AG08396 (cell line): ENCODE data around the gene ROBO1.
A peak's percentile ranks its signal among the peaks of the same experiment; 100 is the strongest.
"Not testable (repeated sequence)": the region's sequence is repeated elsewhere in the genome, so short reads cannot be mapped to it uniquely, and the experiment has no call there.

ENCODE experiments used
- DNase-seq: peaks from one replicate; pipeline ENCODE4 v3.0.0; 2012; ENCODE audit warnings: low spot score, mixed read lengths

The ROBO1 gene

DNA sequence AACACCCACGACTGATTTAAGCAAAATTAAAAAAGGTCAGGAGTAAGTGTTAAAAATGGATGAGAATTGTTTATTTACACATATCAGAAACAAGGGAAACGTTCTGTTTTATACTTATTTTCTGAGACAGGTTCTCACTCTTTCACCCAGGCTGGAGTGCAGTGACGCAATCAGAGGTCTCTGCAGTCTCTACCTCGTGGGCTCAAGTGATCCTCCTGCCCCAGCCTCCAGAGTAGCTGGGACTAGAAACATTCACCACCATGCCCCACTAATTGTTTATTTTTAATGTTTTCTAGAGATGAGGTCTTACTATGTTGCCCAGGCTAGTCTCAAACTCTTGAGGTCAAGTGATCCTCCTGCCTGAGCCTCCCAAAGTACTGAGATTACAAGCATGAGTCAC lies 1080.3 kb downstream of the ROBO1 start:
- DNase-seq = no peak

DNA sequence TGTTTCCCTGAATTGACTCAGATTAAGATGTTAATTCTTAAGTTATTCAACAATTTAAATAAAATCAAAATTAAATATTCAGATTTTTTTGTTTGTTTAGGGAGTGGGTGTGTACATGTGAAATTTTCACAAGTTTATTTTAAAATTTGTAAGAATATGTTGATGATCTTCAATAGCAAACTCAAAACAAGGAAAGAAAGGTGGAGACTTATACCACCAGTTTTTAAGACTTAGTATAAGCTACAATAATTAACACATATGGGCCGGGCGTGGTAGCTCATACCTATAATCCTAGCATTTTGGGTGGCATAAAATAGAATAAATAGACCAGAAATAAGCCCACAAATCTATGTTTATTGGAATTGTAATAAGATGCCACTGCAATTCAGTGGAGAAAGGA lies 1084.5 kb downstream of the ROBO1 start:
- DNase-seq = no peak

DNA sequence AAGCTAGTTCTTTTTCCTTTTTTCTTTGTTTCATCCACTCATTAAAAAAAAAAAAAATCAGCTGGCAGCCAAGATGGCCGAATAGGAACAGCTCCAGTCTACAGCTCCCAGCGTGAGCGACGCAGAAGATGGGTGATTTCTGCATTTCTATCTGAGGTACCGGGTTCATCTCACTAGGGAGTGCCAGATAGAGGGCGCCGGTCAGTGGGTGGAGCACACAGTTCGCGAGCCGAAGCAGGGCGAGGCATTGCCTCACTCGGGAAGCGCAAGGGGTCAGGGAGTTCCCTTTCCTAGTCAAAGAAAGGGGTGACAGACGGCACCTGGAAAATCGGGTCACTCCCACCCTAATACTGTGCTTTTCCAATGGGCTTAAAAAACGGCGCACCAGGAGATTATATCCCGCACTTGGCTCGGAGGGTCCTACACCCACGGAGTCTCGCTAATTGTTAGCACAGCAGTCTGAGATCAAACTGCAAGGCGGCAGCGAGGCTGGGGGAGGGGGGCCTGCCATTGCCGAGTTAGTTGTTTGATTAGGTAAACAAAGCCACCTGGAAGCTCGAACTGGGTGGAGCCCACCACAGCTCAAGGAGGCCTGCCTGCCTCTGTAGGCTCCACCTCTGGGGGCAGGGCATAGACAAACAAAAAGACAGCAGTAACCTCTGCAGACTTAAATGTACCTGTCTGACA lies 1092.5 kb downstream of the ROBO1 start:
- not testable (repeated sequence) for DNase-seq

DNA sequence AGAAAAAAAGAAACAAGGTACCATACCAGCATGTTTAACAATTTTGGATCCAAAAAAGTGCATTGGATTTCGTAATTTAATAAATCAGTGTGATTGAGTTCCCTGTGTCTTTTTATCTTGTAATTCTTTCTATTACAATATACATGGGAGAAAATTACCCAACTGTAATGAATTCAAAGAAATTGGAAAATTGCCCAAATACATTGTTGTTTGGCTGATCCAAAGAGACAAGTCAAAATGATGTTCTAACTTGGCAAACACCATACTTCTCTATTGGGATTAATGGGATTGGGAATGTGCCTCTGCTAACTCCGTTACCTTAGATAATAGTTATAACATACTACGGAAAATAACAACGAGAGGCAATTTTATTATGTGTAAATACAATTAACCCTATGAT lies 1097.1 kb downstream of the ROBO1 start:
- DNase-seq = no peak

DNA sequence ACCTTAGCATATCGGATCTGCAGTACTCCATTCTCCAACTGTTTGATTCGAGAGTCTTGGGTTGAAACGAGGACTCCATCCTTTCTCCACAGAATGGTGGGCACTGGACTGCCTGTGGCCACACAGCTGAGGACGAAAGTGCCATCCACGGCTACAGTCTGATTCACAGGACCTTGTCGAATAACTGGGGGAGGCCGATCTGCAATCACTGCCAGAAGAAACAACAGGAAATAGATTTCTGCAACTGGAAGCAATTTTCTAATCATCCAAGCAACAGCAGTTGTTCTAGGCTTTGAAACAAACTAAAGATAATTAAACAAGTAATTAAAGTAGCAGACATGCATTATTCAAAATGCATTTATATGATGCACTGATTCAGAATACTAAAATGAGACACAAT lies 1097.7 kb downstream of the ROBO1 start:
- DNase-seq = no peak

DNA sequence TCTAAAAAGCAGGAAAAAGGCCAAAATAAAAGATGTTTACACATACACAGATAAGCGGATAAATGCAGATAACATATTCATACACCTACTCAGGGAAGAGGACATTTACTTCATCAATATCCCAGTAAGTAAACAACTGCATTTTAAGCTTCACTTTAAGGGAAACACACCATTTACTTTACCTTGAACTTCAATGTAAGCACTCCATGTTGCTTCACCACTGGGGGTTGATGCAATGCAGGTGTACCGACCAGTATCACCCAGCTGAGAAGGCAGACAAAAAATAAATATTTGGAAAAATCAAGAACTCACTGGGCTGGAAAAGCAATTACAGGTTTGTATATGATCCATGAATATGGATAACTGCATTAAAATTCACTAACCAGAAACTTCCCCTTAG lies 1099.5 kb downstream of the ROBO1 start:
- no peak for DNase-seq

DNA sequence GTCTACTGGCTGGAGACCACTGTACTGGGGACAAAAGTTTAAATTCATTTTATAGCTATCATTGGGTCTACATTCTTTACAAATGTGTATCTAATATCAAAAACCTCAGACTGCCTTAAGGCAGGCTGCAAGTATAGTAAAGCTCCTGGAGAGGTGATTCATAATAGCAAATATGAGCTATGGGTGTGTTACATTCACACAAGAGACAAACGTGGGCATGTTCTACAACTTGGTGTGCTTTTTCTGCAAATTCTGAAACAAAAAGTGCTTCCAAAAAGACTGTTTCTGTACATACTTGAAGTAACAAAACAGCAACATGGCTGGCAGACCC lies 1101.4 kb downstream of the ROBO1 start:
- DNase-seq = peak; percentile 17

DNA sequence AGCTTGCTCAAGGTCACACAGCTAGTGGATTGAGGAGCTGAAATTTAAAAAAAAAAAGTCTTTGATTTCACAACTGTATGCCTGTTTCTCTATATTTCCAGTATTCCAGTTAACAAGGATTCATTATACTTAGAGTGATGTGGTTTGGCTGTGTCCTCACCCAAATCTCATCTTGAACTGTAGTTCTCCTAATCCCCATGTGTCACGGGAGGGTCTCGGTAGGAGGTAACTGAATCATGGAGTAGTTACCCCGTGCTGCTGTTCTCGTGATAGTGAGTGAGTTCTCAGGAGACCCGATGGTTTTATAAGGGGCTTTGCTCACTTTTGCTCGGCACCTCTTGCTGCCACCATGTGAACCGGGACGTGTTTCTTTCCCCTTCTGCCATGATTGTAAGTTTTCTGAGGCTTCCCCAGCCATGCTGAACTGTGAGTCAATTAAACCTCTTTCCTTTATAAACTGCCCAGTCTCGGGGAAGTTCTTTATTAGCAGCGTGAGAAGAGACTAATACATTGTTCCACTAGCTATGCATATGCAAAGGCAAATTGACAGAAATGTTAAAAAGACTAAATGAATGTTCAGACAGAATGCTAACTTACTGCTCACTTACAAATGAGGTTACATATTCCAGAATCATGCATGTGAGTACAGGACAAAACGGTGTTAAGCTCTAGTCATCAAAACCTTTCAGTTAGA lies 1101.9 kb downstream of the ROBO1 start:
- DNase-seq = no peak

DNA sequence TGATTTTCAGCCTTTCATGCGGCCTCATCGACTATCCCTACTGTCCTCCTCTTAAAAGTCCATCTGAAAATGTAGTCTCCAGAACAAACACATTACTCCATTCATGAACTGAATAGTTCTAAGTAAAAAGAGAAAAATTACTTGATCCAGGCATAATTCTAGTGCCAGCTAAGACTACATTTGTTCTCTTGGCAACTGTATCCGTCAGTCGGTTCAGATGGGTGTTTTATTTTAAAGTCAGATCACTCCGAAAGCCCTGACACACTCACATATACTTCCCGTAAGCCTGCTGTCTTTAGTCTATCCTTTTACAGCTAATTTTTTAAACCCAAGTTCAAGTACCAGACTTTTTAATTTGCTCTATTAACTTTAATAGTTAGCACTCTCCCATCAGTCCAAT lies 1102.7 kb downstream of the ROBO1 start:
- no peak for DNase-seq

DNA sequence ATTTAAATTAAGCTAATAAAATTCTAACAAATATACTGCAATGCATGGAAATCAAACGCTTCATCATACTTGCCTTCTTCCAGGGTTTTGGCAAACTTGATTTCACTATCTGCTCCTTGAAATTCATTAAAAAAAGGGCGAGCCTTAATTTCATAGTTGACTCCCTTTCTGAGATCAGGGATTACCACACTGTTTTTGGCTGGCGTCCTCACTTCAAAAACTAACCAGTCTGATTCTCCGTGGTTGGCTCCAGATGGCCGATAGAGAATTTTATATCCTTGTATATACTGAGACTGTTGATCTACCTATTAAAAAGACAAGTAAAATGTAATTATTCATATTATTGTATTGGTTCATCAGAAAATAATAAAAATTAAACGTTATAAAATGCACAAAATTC lies 1106.8 kb downstream of the ROBO1 start:
- no peak for DNase-seq

DNA sequence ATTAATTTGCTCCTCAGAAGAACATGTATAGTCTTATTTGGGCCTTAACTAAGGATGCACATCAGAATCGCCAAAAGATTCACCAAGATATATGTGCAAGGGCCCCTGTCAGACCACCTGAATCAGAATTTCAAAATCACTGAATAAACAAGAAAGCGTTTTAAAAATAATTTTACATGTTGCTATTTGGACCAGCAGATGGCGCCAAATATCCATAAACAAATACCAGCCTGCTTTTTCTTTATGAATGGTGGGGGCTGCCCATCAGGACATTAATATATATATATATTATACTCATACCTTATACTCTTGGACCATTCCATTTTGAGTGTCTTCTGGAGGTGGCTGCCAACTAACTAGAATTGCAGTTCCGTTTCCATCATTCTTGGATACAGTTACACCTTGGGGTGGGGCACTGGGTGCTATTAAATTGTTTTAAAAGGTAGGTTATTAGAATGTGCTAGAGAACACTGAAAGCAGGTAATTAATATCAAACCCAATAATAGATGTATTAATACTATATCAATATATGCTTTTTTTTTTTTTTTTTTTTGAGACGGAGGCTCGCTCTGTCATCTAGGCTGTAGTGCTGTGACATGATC lies 1108.3 kb downstream of the ROBO1 start:
- no peak for DNase-seq

DNA sequence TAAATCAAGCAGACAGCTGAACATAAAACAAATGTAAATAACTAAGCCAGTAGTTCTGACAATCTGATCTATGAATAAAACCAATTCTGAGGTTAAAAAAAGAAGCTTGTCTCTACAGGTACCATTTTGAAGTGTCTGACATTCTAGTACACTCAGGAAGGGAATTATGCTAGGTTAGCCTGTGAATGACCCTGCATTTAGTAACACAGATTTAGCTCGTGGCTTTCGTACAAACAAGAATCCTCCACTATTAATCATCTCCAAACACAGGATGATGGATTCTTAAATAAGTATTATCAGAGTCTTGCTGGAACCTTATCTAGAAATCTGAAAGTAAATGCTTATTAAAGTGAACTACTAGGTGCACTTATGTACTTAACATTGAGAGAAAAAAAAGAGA lies 1120.1 kb downstream of the ROBO1 start:
- peak; percentile 5 for DNase-seq

DNA sequence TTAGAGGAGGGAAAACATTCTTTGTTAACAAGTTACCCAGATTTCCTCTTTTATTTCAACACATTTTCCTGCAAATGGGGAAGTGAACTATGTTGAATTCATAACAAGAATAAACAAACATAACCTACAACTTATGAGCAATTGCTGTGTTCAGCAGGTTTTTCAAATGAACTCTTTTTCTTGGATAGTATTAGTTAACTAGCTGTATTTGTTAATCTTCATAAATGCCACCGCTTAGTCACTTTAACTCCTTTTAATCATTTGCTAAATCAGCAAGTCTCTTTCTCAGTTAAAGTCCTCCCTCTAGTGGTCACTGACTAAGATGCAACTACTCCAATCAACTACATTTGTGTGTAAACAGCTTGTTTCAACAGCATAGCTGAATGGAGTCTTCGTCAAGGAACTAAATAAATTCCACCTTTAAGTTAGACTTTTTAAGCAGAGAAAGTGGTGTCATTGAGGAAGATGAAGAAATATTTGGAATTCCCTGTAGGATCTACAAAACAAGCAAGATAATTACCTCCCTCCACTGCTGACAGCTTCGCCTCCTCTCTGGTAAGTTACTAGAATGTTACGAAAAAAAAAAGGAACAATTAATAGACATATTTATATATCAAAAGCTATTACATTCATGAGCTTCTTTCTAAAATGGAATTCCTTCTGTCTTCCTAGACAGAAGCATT lies 1122.0 kb downstream of the ROBO1 start:
- peak; percentile 41 for DNase-seq

DNA sequence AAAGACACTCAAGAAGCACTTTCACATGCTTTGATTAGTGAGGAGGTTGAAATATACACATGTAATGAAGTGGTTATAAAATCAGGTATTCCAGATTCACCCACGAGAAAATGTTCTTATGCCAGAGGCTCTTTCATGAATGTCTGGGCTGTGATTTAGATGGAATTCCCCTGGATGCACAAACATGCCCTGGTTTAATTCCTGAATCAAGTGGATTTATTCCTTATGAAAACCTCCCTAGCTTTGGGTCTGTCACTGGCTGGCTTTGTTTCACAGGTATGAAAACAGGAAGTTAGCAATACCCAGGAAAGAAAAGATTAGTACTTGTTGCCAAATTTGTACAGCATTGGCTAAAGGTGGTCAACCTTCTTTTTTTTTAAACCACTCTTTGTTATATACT lies 1123.0 kb downstream of the ROBO1 start:
- DNase-seq = no peak

DNA sequence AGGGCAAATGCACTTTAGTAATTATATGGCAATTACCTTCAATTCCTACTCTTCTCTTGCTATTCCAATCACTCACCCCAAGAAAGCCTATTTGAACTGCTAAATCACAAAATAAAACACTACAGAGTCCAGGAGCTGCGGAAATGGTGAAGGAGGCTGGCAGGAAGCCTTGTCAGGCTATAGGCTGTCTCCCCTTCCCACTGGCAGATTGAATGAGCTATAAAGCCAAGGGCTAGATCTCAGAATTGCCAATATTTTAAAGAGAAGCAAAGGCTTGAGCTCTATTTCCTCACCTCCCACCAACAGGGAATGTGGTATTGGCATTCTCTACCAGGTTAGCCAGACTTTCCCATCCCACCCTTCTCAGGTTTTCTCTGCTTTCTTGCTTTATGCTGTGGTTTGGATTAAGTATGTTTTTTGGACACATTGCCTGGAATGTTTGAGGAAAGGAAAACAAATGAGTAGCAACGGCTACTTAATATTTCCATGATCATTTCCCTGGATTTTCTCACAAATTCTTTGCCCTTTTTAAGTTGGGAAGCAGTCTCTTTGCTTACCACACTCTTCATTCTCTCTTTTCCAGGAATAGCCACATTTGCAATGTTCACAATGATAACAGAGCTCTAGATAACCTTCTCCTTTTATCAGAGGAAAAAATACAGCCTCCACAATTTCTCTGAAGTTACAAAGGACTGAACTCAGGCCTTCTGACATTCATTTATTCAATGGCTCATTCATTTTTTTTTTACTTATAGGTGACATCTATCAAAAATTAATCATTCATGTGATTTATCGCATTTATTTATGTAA lies 1125.4 kb downstream of the ROBO1 start:
- no peak for DNase-seq

DNA sequence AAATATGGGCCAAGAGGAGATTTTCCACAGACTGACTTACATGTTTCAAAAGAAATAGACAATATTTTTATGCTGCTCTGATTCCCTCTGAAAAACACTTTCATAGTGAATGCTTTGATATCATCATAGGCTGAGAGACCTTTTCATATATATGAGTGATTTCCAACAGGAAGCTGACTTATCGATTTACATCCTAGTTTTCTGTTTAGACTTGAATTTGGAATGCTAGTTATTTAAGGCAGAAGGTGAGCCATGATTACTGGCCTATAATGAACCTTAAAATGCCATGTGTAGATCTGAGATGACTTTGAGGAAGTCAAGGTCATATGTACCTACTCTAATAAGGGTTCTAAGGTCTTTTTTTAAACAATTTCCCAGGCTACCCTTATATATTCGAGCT lies 1126.1 kb downstream of the ROBO1 start:
- no peak for DNase-seq

DNA sequence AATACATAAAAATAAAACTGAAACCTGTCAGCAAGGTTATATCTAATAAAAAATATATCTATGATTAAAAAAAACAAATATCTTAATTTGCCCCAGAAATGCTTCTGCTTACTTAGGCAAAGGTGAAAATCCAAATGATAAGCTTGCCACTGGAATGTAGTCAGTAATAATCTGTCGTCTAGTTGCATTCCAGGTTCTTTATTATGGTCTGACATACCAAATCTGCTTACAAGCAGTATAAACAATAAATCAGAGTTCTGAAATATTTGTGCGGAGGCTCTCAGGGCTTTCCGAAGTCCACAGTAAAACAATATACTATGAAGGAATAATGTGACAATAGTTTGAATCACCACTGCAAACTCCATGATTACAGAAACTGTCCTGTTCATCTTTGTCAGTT lies 1133.5 kb downstream of the ROBO1 start:
- DNase-seq = peak; percentile 3

DNA sequence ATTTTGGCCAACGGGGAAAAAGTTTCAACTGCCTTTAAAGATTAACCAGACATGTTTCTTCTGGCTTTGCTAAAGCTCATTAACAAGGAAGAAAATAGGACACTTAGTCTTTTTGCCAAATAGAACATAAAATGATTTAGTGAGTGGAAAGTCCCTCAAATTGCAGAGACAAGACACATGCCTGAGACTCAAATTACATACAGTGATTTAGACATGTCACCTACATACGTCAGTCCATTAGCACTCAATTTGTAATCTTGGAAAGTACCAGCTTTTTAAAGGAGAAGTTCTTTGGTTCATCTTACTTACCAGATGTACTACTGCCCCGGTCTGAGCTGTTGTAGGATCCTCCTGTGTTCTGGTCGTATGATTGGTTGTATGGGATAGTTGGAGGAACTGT lies 1134.2 kb downstream of the ROBO1 start:
- DNase-seq = peak; percentile 3

DNA sequence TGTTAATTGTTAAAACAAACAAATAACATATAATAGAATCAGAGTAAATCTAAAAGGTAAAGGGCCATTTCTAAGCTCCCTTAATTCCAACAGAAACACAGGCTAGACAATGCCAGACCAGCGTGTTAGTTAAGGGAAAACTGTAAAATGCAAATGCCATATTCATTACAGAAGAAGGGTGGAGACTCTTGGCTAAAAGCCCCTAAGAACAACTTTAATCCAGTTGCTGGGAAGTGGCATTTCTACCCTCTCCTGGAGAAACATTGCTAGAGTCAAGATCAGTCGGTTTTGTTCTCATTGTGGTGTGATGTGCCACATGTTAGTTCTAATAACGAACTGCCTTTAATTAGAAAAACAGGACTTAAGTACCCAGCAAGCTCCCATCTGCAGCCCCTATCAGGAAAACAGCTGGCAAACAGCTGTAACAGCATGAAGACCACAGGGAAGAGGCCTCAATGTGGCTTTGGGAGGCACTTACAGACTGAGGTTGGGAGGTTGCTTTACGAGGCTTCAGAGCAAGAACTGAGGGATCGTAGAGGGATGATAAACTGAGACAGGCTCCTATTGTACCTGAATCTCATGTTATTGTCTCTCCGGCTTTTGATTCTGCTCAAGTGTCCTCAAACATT lies 1134.8 kb downstream of the ROBO1 start:
- no peak for DNase-seq

DNA sequence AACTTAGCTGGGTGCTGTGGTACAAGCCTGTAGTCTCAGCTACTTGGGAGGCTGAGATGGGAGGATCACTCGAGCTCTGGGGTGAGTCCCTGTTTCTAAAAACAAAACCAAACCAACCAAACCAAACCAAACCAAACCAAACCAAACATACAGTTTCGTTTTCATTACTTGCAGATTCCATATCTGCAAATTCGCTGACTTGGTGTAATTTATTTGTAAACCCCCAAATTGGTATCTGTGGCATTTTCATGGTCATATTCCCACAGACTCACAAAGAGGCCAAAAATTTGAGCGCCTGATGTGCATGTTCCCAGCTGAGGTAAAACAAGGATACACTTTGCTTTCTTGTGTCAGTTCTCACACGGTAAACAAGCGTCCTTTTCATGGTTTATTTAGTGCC lies 1138.3 kb downstream of the ROBO1 start:
- no peak for DNase-seq

DNA sequence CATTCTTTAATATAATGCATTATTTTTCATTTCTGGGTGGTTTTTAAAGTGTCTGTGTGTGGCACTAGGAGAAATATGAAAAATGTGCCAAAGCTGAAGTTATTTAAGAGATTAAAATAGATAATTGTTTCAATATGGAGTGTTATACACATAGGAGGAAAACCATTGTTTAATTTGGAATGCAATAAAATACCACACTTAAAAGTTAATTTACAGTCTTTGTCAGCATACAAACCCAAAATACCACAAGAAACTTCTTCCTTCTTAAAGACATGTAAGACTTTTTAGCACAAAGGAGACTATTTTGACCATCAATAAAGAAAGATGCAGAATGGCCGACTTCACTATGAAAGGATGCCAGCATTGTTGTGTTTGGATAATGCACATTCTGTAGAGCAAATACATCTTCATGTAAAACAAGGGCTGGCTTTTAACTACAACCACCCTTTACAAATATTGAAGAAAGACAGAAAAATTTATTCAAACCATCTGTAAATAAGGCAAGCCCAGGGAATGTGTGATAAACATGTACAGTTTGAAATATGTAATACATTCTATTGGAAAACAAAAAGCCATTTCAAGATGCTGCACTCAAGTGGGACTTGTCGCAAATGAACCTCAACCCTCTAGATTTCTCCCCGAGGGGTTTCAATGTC lies 1146.6 kb downstream of the ROBO1 start:
- DNase-seq = no peak
